ENCODE data around the gene RRAGB. TPM values are rescaled to one million over a fixed set of nuclear protein-coding genes. Genes with fewer than 3 reads are reported as not detected.

Gene RRAGB
- total and polyA plus RNA-seq, 2 donors (not counting 1 experiment from before 2014, with no cell fraction given): 21.3 to 31.4 TPM

DNA sequence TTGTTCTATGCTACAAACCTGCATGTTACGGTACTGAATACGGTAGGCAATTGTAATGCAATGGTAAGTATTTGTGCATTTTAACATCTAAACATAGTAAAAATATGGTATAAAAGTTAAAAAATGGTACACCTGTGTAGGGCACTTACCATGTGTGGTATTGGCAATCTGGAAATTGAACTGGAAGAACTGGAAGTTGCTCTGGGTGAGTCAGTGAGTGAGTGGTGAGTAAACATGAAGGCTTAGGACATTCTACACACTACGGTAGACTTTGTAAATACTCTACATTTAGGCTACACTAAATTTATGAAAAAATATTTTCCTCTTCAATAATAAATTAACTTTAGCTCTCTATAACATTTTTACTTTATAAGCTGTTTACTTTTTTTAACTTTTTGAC, 78.9 kb downstream of the RRAGB start:
- Histone ChIP-seq H3K4me2 (replicated peaks; ENCODE audit: low read depth, low read length, poor library complexity, severe bottlenecking) (no peak overlapping the region), H3K36me3 (replicated peaks in 1 of 2; ENCODE audit: control extremely low read depth in 1 of 2, control insufficient read depth in 1 of 2, extremely low read depth in 1 of 2, insufficient read depth in 2 of 2, low read length in 1 of 2) (no peaks in the 10 kb centered on the region), H3K79me2 (ENCODE audit: control insufficient read depth, insufficient read depth, low read length) (no peaks in the 10 kb centered on the region), H3K4me3 (ENCODE audit: control extremely low read depth in 1 of 5, extremely low read depth in 1 of 5, insufficient read depth in 1 of 5, low read depth in 2 of 5, low read length in 4 of 5) (no peak overlapping the region), H3K9ac (ENCODE audit: low read length) (no peak overlapping the region), H3K4me1 (ENCODE audit: control insufficient read depth in 2 of 2, insufficient read depth in 2 of 2, low read length in 2 of 2) (peaks cover 0 to 4% of the 10 kb centered on the region in 2 donors), H3K9me3 (ENCODE audit: control extremely low read depth in 1 of 3, control insufficient read depth in 2 of 3, insufficient read depth in 1 of 3, low read length in 2 of 3) (no peaks in the 10 kb centered on the region), H3K27me3 (replicated peaks in 1 of 4; ENCODE audit: control extremely low read depth in 1 of 4, control insufficient read depth in 3 of 4, insufficient read depth in 4 of 4, low read length in 3 of 4) (no peaks in the 10 kb centered on the region), H2AFZ (ENCODE audit: insufficient read depth, low read depth, low read length, poor library complexity, severe bottlenecking) (no peak overlapping the region), H3K27ac (ENCODE audit: low read length in 2 of 2) (no peak overlapping the region), H4K20me1 (ENCODE audit: control insufficient read depth, insufficient read depth, low read length, poor library complexity, severe bottlenecking) (no peaks in the 10 kb centered on the region)
- DNase-seq (no peak), ATAC-seq (ENCODE audit: low read depth) (no peak)
- TF ChIP-seq, protein P1, sequence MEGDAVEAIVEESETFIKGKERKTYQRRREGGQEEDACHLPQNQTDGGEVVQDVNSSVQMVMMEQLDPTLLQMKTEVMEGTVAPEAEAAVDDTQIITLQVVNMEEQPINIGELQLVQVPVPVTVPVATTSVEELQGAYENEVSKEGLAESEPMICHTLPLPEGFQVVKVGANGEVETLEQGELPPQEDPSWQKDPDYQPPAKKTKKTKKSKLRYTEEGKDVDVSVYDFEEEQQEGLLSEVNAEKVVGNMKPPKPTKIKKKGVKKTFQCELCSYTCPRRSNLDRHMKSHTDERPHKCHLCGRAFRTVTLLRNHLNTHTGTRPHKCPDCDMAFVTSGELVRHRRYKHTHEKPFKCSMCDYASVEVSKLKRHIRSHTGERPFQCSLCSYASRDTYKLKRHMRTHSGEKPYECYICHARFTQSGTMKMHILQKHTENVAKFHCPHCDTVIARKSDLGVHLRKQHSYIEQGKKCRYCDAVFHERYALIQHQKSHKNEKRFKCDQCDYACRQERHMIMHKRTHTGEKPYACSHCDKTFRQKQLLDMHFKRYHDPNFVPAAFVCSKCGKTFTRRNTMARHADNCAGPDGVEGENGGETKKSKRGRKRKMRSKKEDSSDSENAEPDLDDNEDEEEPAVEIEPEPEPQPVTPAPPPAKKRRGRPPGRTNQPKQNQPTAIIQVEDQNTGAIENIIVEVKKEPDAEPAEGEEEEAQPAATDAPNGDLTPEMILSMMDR (IDR thresholded peaks at IDR 0.05): no peak
- no peak for TF ChIP-seq EZH2 (IDR thresholded peaks at IDR 0.05; ENCODE audit: borderline replicate concordance, insufficient read depth, low read depth, low read length, poor library complexity, severe bottlenecking)
- WGBS (ENCODE audit: insufficient coverage): no CpG with 5 or more reads among the region's 3 CpGs
- Mint-ChIP-seq H3K9me3 (ENCODE audit: insufficient read depth) (no peaks in the 10 kb centered on the region), H3K27ac (no peak overlapping the region), H3K4me3 (no peak overlapping the region), H3K4me1 (peaks cover 11% of the 10 kb centered on the region), H3K27me3 (no peaks in the 10 kb centered on the region)
- intact Hi-C loops (cut with micrococcal nuclease): no loop called here
- CTCF ChIA-PET: no interaction called here
- POLR2A ChIA-PET: no interaction called here

DNA sequence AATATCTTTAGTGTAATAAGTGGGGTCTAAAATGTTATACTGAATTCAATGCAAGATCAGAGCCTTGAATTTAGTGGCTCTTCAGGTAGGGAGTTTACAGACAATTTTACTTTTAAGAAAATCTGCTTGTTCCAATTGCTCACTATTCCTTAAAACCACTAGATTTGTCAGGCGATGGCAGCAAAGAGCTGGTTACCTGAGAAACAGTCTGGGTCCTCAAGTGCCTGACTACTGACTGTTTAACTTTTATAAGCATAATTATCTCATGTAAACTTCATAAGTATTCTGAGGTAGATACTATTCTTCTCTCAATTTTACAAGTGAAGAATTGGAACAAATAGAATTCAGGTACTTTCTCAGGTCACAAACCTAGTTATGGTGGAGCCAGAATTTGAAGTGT, 84.3 kb downstream of the RRAGB start:
- WGBS (ENCODE audit: insufficient coverage): no CpG with 5 or more reads among the region's 1 CpG

More for the DNA sequence above, 84.3 kb downstream of the RRAGB start:
- no peaks in the 10 kb centered on the region for H3K36me3 ChIP-seq (replicated peaks in 1 of 2; ENCODE audit: control extremely low read depth in 1 of 2, control insufficient read depth in 1 of 2, extremely low read depth in 1 of 2, insufficient read depth in 2 of 2, low read length in 1 of 2)
- no peak overlapping the region for H3K4me2 ChIP-seq (replicated peaks; ENCODE audit: low read depth, low read length, poor library complexity, severe bottlenecking)
- no peaks in the 10 kb centered on the region for H3K9me3 ChIP-seq (ENCODE audit: control extremely low read depth in 1 of 3, control insufficient read depth in 2 of 3, insufficient read depth in 1 of 3, low read length in 2 of 3)
- no peak overlapping the region for H2AFZ ChIP-seq (ENCODE audit: insufficient read depth, low read depth, low read length, poor library complexity, severe bottlenecking)
- H3K27me3 ChIP-seq (replicated peaks in 1 of 4; ENCODE audit: control extremely low read depth in 1 of 4, control insufficient read depth in 3 of 4, insufficient read depth in 4 of 4, low read length in 3 of 4): no peaks in the 10 kb centered on the region
- no peak overlapping the region for H3K9ac ChIP-seq (ENCODE audit: low read length)
- Mint-ChIP-seq H3K9me3 (ENCODE audit: insufficient read depth) (no peaks in the 10 kb centered on the region), H3K4me3 (no peak overlapping the region), H3K27ac (no peak overlapping the region), H3K4me1 (peaks cover 3% of the 10 kb centered on the region), H3K27me3 (no peaks in the 10 kb centered on the region)
- no peak overlapping the region for H3K4me3 ChIP-seq (ENCODE audit: control extremely low read depth in 1 of 5, extremely low read depth in 1 of 5, insufficient read depth in 1 of 5, low read depth in 2 of 5, low read length in 4 of 5)
- intact Hi-C loops (cut with micrococcal nuclease): no loop called here
- CTCF ChIA-PET: interaction anchor here (1.6 to 2.6 kb wide), 2 partner anchors 107 to 447 kb away, joined by 4 to 17 read pairs; no protein-coding TSS in a partner anchor
- H3K4me1 ChIP-seq (ENCODE audit: control insufficient read depth in 2 of 2, insufficient read depth in 2 of 2, low read length in 2 of 2): no peaks in the 10 kb centered on the region
- POLR2A ChIA-PET: no interaction called here
- ATAC-seq (ENCODE audit: low read depth) (no peak), DNase-seq (peak; percentile 6)
- H4K20me1 ChIP-seq (ENCODE audit: control insufficient read depth, insufficient read depth, low read length, poor library complexity, severe bottlenecking): no peaks in the 10 kb centered on the region
- no peak overlapping the region for H3K27ac ChIP-seq (ENCODE audit: low read length in 2 of 2)
- no peaks in the 10 kb centered on the region for H3K79me2 ChIP-seq (ENCODE audit: control insufficient read depth, insufficient read depth, low read length)
- TF ChIP-seq, protein P1 (IDR thresholded peaks at IDR 0.05): no peak
- TF ChIP-seq EZH2 (IDR thresholded peaks at IDR 0.05; ENCODE audit: borderline replicate concordance, insufficient read depth, low read depth, low read length, poor library complexity, severe bottlenecking): no peak

Other genes with a start within 250 kb of the RRAGB start
- gene USP51, start 227.9 kb upstream of the RRAGB start, total RNA-seq: 3.2 and 4.8 TPM in 2 replicates
- gene USP51, start 227.9 kb upstream of the RRAGB start, polyA plus RNA-seq: 0.91 and 1.6 TPM in 2 replicates
- gene FOXR2, start 94.3 kb upstream of the RRAGB start, total RNA-seq: not detected in 2 replicates
- gene FOXR2, start 94.3 kb upstream of the RRAGB start, polyA plus RNA-seq: not detected in 2 replicates